Activated T-cell treated with anti-CD3 and anti-CD28 coated beads for 48 hours (primary cell): ENCODE results near the gene NDRG3.
"Not testable (repeated sequence)": the region's sequence is repeated elsewhere in the genome, so short reads cannot be mapped to it uniquely, and the experiment has no call there.

Experiments
- DNase-seq: peaks from one replicate; pipeline ENCODE4 v3.0.0-alpha.2; 2020; ENCODE audit warnings: low read depth

NDRG3 gene

DNA sequence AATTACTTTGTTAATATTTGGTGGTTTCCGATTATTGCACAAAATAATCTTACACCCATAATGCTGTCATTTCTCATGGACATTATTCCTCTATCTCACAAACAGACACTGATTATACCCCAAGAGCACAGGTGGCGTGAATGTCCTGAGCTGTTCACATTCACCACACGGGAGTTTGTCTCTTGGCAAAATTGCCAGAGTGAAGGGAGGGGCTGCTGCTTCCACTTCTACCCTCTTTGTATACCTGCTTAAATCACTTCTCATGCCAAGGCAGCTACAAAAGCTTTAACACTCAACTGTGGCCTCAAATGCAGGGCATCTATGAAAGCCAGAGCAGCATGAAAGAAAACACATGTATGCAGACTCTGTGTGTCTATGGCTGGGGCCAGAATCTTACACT, 58.0 kb downstream of the NDRG3 start:
- DNase-seq: no peak

DNA sequence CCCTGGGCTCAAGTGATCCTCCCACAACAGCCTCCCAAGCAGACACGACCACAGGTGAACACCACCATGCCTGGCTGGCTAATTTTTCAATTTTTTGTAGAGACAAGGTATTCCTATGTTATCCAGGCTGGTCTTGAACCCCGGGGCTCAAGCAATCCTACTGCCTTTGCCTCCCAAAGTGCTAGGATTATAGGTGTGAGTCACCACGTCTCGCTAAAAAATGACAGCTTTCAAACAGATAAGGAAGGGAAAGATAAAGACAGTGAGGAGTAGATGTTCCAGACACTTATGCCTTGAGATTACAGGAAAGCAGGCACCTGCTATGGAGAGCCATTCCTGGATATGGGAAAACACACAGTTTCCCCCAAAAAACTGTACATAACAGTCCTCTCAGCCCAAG, 58.9 kb downstream of the NDRG3 start:
- DNase-seq: no peak

GRCh38 chr20:36686504-36686903, 59.4 kb downstream of the NDRG3 start:
- DNase-seq: no peak

DNA sequence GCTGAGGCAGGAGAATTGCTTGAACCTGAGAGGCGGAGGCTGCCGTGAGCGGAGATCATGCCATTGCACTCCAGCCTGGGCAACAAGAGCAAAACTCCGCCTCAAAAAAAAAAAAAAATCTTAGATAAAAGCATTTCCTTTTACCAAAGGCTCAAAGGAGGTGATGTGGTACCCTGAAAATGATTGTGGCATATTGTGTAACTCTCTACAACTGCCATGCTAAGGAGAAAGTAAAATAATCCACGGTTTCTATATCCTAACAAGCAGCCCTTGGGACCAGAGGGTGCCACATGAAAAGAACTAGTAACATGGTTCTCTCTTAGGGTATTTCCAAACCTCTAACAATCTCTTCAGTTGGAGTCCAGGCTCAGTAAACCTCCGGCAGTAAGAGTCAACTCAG, 61.1 kb downstream of the NDRG3 start:
- no peak for DNase-seq

DNA sequence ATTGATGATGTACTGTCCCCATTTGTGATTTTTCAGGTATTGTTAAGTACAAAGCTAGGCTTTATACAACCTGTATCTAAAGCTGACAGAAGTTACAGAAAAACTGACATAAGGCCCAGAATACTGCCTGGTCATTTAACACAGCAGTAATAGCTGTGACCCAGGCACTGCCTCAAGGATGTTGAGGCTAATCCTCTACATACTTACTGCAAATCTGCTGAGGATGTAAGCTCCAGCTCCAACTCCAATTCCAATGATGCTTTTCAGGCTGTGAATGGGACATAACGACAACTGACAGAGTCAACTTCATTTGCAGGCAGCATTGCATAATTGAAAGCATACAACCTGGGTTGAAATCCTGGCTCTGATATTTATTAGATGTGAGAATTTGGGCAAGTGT, 63.6 kb downstream of the NDRG3 start:
- no peak for DNase-seq

GRCh38 chr20:36677422-36677771, 68.5 kb downstream of the NDRG3 start:
- DNase-seq: no peak

- DNase-seq: no peak
Measured at GRCh38 chr20:36676701-36677421, 69.0 kb downstream of the NDRG3 start.

DNA sequence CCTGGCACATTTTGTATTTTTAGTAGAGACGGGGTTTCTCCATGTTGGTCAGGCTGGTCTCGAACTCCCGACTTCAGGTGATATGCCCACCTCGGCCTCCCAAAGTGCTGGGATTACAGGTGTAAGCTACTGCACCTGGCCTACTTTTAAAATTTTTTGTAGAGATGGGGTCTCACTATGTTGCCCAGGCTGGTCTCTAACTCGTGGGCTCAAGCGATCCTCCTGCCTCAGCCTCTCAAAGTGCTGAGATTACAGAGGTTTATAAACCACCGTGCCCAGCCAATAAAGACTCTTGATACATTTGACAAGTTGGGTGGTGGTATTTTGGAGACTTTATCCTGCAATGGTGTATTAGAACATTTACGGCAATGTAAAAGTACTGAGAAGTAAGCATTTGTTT, 70.3 kb downstream of the NDRG3 start:
- not testable (repeated sequence) for DNase-seq

DNA sequence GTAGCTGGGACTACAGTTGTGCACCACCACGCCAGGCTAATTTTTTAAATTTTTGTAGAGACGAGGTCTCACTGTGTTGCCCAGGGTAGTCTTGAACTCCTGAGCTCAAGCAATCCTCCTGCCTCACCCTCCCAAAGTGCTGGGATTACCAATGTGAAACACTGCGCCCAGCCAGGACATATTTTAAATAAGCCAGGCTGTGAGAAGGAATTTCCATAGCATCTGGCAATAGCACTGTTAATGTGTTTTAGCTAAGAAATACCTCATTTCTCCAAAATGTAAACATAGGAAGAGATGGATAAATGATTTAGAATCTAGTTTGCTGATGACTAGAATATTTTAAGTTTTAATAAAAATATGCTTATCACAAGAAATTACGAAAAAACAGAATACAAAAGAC, 72.9 kb downstream of the NDRG3 start:
- no peak for DNase-seq

- no peak for DNase-seq
Measured at GRCh38 chr20:36670665-36671357, 75.1 kb downstream of the NDRG3 start.

DNA sequence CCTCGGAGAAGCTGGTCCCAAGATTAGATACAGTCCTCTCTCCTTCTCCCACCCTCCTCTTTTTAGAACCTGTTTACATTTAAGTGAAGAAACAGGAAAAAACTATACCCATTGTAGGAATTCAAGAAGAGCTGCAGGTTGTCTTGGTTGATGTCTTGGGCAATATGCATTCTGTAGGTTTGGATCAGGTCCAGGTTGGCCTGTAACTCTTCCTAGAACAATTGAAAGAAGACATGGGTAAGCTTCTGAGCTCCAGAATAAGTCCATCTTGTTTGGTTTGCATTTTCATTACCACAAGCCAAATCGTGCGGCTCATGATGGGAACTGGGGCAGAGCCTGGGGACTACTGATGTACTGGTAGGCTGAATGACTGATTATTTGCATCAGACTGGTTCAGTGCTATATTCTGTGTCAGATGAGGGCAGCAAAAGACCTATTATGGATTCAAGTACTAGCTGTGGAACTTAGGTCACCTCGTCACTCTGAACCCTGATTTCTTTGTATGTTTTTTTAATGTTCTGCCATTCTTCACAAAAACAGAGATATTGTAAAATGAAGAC, 79.6 kb downstream of the NDRG3 start:
- no peak for DNase-seq

DNA sequence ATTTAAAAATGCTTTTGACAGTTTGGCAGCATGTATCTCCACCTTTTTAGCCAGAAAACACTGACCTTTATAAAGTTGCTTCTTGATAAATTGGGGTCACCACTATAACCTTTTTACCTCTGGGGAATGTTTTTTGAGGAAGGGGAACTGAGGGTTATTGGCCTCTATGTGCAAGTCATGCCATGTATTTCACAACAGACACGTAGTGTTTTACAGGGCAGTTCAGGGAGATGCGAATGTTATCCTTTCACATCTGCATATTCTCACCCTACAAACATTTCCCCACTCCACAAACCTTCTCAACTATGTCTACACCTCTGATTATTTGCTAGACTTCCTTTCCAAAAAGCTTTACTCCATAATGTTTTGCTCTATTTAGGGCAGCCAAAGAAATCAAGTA, 82.9 kb downstream of the NDRG3 start:
- DNase-seq: no peak

DNA sequence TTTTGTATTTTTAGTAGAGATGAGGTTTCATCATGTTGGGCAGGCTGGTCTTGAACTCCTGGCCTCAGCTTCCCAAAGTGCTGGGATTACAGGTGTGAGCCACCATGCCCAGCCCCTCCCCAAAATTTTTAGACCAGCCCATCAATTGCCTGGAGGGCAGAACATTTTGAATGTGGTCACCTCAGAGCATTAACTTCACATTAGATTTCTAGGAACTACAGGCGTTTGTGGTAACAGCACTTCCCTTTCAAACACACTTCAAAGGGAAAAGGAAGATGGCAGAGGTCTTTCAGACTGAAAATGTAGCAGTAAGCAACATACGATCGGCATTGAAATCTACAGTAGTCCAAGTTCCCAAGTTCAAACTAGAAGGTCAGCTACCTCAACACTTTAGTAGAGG, 87.6 kb downstream of the NDRG3 start:
- DNase-seq: no peak

DNA sequence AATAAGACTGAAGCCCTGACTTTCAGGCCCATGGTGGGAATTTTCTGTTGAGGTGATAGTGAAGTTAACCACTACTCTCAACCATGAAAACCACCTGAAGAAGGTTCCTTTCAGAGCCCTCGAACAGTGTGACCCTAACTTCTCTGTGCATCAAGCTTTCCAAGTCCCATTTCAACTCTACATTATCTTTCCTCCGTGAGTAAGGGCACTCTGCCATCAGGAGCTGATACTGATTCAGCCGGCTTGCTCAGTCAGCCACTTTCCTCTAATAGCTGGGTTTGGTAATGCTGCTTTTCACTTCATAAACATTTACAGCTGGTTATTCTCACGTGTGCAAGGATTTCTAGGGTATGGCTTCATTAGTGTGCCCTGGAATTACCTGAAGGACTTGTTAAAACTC, 89.2 kb downstream of the NDRG3 start:
- no peak for DNase-seq

DNA sequence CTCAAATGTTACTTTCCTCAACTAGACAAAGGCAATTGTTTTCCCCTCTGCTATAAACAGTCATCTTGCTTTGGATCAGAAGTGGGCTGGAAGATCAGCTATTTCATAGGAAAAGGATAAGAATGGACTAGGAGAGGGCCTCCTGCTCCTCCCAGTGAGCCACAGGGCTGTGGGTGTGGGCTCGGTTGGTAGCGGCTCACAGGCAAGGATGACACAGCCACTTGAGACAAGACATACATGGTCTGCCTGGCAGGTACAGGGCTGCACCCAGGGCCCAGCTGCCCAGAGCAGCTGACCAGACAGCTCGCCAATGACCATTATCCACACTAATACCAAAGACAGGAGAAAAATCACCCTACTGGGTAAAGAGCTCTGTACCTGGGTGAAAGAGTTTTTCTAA, 90.9 kb downstream of the NDRG3 start:
- DNase-seq: no peak

GRCh38 chr20:36654506-36654905, 91.4 kb downstream of the NDRG3 start:
- no peak for DNase-seq

- DNase-seq: no peak
Measured at GRCh38 chr20:36653456-36653855, 92.4 kb downstream of the NDRG3 start.

- DNase-seq: no peak
Measured at GRCh38 chr20:36647196-36648121, 98.4 kb downstream of the NDRG3 start.

DNA sequence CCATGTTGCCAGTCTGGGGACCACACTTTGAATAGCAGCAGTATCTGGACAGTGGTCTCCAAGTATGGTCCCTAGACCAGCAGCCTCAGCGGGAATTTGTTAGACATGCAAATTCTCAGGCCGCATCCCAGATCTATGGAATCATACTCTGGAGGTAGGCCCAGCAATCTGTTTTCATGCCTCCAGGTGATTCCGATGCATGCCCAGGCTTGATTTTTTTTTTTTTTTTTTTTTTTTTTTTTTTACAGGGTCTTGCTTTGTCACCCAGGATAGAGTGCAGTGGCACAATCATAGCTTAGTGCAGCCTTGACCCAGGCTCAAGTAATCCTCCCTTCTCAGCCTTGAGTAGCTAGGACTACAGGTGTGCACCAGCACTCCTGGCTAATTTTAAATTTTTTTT, 99.2 kb downstream of the NDRG3 start:
- DNase-seq: no peak

- peak; percentile 51 for DNase-seq
Measured at GRCh38 chr20:36645998-36646397, 99.9 kb downstream of the NDRG3 start, which contains the start of gene SLA2. TSS of gene SLA2 (minus strand) at chr20:36646196. CDS start at chr20:36641335, 4,861 bp downstream.

GRCh38 chr20:36645353-36645752, 100.5 kb downstream of the NDRG3 start:
- no peak for DNase-seq

DNA sequence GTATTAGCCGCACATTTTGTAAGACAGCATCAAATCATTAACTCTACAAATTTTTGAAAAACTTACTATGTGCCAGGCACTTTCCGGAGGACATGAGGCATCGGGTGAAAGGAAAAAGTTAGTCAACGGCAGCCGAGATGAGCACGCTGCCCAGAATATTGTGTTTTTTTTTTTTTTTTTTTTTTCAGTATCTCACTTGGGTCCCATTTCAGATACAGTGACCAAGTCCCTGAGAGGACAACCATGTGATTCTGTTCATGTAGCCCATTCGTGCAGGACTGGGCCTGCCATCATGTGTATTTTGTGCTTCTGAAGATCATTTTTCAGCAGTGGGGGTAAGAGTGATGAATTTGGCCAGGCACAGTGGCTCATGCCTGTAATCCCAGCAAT, 101.2 kb downstream of the NDRG3 start:
- DNase-seq: peak; percentile 35
